H9 (cell line): Measurements from ENCODE around the gene FRYL. TPM values are rescaled to one million over a fixed set of nuclear protein-coding genes. Genes with fewer than 3 reads are reported as not detected.

Source experiments
- DNase-seq: peaks from one replicate; pipeline ENCODE4 v3.0.0-alpha.2; 2017
- H2AFZ ChIP-seq: one replicate; pipeline ENCODE4 v1.6.1; 2013; ENCODE audit warnings: mild to moderate bottlenecking, low read length, control low read depth, moderate library complexity
- H2AK5ac ChIP-seq: 2 replicates; pipeline ENCODE4 v1.6.1; 2013; ENCODE audit warnings: low read length, control low read depth, mixed read lengths; ENCODE audit not compliant: insufficient read length
- H2BK120ac ChIP-seq: one replicate; pipeline ENCODE4 v1.6.1; 2013; ENCODE audit warnings: low read depth, mild to moderate bottlenecking, low read length, control low read depth, inconsistent platforms; ENCODE audit not compliant: poor library complexity, severe bottlenecking
- H2BK12ac ChIP-seq: 2 replicates; pipeline ENCODE4 v1.6.1; 2013; ENCODE audit warnings: low read length, control low read depth, mixed read lengths, low read depth; ENCODE audit not compliant: insufficient read length
- H2BK15ac ChIP-seq: 2 replicates; pipeline ENCODE4 v1.6.1; 2013; ENCODE audit warnings: low read depth, low read length, control low read depth
- H2BK20ac ChIP-seq: one replicate; pipeline ENCODE4 v1.6.1; 2013; ENCODE audit warnings: low read depth, mild to moderate bottlenecking, low read length, control low read depth, inconsistent platforms; ENCODE audit not compliant: poor library complexity, severe bottlenecking
- H2BK5ac ChIP-seq: 2 replicates; pipeline ENCODE4 v1.6.1; 2013; ENCODE audit warnings: low read length, control low read depth, mixed read lengths; ENCODE audit not compliant: insufficient read length
- H3K14ac ChIP-seq: 2 replicates; pipeline ENCODE4 v1.6.1; 2013; ENCODE audit warnings: low read length, control low read depth; ENCODE audit not compliant: insufficient read depth
- H3K18ac ChIP-seq: 2 replicates; pipeline ENCODE4 v1.6.1; 2013; ENCODE audit warnings: low read depth, mild to moderate bottlenecking, mixed read lengths, low read length, control low read depth; ENCODE audit not compliant: insufficient read length
- H3K23ac ChIP-seq: 2 replicates; pipeline ENCODE4 v1.6.1; 2013; ENCODE audit warnings: low read length, control low read depth, mixed read lengths, low read depth; ENCODE audit not compliant: insufficient read length
- H3K23me2 ChIP-seq: 2 replicates; pipeline ENCODE4 v1.6.1; 2013; ENCODE audit warnings: low read depth, mild to moderate bottlenecking, mixed read lengths, low read length, control low read depth; ENCODE audit not compliant: insufficient read length, poor library complexity, severe bottlenecking
- H3K27ac ChIP-seq: 2 replicates; pipeline ENCODE4 v1.5.1; 2013; ENCODE audit warnings: low read length, control low read depth, mixed read lengths, low read depth; ENCODE audit not compliant: insufficient read length
- H3K27me3 ChIP-seq: 2 replicates; pipeline ENCODE4 v1.6.1; 2013; ENCODE audit warnings: low read length, control low read depth, inconsistent platforms; ENCODE audit not compliant: insufficient read depth
- H3K4ac ChIP-seq: 2 replicates; pipeline ENCODE4 v1.6.1; 2013; ENCODE audit warnings: low read depth, mild to moderate bottlenecking, control low read depth, inconsistent platforms, low read length, moderate library complexity
- H3K4me1 ChIP-seq: 2 replicates; pipeline ENCODE4 v1.6.1; 2013; ENCODE audit warnings: low read length, control low read depth, inconsistent platforms; ENCODE audit not compliant: insufficient read depth
- H3K4me2 ChIP-seq: 2 replicates; pipeline ENCODE4 v1.6.1; 2013; ENCODE audit warnings: low read length, control low read depth, mixed read lengths; ENCODE audit not compliant: insufficient read length, insufficient read depth
- H3K56ac ChIP-seq: 2 replicates; pipeline ENCODE4 v1.6.1; 2013; ENCODE audit warnings: low read depth, mild to moderate bottlenecking, mixed read lengths, low read length, control low read depth; ENCODE audit not compliant: insufficient read length
- H3K79me1 ChIP-seq: 2 replicates; pipeline ENCODE4 v1.6.1; 2013; ENCODE audit warnings: low read depth, mild to moderate bottlenecking, moderate library complexity, low read length, control low read depth, inconsistent platforms; ENCODE audit not compliant: insufficient read depth, poor library complexity, severe bottlenecking
- H3K79me2 ChIP-seq: 2 replicates; pipeline ENCODE4 v1.6.1; 2013; ENCODE audit warnings: low read length, control low read depth, inconsistent platforms; ENCODE audit not compliant: insufficient read depth
- H3K9ac ChIP-seq: 2 replicates; pipeline ENCODE4 v1.6.1; 2013; ENCODE audit warnings: low read length, control low read depth, mixed read lengths; ENCODE audit not compliant: insufficient read length; ENCODE audit errors: extremely low read depth
- H3K9me3 ChIP-seq: one replicate; pipeline ENCODE4 v1.6.1; 2013; ENCODE audit warnings: low read depth, low read length, inconsistent platforms; ENCODE audit not compliant: control insufficient read depth
- H3T11ph ChIP-seq: one replicate; pipeline ENCODE4 v1.6.1; 2013; ENCODE audit warnings: mild to moderate bottlenecking, low read length, control low read depth, inconsistent platforms
- H4K20me1 ChIP-seq: one replicate; pipeline ENCODE4 v1.6.1; 2013; ENCODE audit not compliant: control insufficient read depth, insufficient read length, insufficient read depth
- H4K5ac ChIP-seq: 2 replicates; pipeline ENCODE4 v1.6.1; 2013; ENCODE audit warnings: low read depth, mild to moderate bottlenecking, mixed read lengths, low read length, control low read depth; ENCODE audit not compliant: insufficient read length
- H4K8ac ChIP-seq: replicated peaks from 2 replicates; pipeline ENCODE4 v1.6.1; 2013; ENCODE audit warnings: low read length, control low read depth, mixed read lengths, low read depth; ENCODE audit not compliant: insufficient read length
- H4K91ac ChIP-seq: 2 replicates; pipeline ENCODE4 v1.6.1; 2013; ENCODE audit warnings: low read depth, mild to moderate bottlenecking, moderate library complexity, mixed read lengths, low read length, control low read depth; ENCODE audit not compliant: insufficient read length
- H3K27ac Mint-ChIP-seq, 3 experiments: 2 replicates in 2 of 3; 3 replicates in 1 of 3; pipeline ENCODE4 v1.8.0; 2020 to 2021; ENCODE audit warnings: mixed read lengths in 3 of 3, mild to moderate bottlenecking in 1 of 3, moderate library complexity in 1 of 3
- H3K27me3 Mint-ChIP-seq: 2 replicates; pipeline ENCODE4 v1.8.0; 2021; ENCODE audit warnings: low read depth, mild to moderate bottlenecking, moderate library complexity, mixed read lengths
- H3K36me3 Mint-ChIP-seq, 3 experiments: 2 replicates in 2 of 3; 3 replicates in 1 of 3; pipeline ENCODE4 v1.8.0; 2020 to 2021; ENCODE audit warnings: low read depth in 3 of 3, mixed read lengths in 3 of 3; ENCODE audit not compliant: insufficient read depth in 1 of 3
- H3K4me1 Mint-ChIP-seq, 2 experiments: 2 replicates each; pipeline ENCODE4 v1.8.0; 2020; ENCODE audit warnings: mixed read lengths in 2 of 2
- H3K4me3 Mint-ChIP-seq, 2 experiments: 2 replicates in 1 of 2; 3 replicates in 1 of 2; pipeline ENCODE4 v1.8.0; 2020 to 2021; ENCODE audit warnings: mild to moderate bottlenecking in 2 of 2, mixed read lengths in 2 of 2, moderate library complexity in 1 of 2
- H3K9me3 Mint-ChIP-seq, 2 experiments: 2 replicates in 1 of 2; 3 replicates in 1 of 2; pipeline ENCODE4 v1.8.0; 2020; ENCODE audit warnings: mild to moderate bottlenecking in 2 of 2, mixed read lengths in 2 of 2, moderate library complexity in 1 of 2
- CTCF ChIP-seq: fragments of 200-600 bp; sonication (generic); conservative IDR thresholded peaks from 3 replicates; pipeline ENCODE4 v1.8.0; 2021; ENCODE audit warnings: antibody characterized with exemption, mild to moderate bottlenecking
- WGBS: extraction: QIAGEN DNeasy Blood & Tissue Kit; methylation state at CpG from one replicate; pipeline ENCODE4 v1.1.7; 2013; ENCODE audit warnings: missing lambda C conversion rate, low lambda C conversion rate, mixed read lengths; ENCODE audit not compliant: insufficient read length; ENCODE audit errors: extremely low coverage; 5-methylcytosine and 5-hydroxymethylcytosine counted together
- total RNA-seq: library from RNA; stranded (reverse); gene quantifications from 2 replicates; pipeline ENCODE4 v1.2.1, GENCODE V29; 2021

Gene FRYL
- total RNA-seq, 1 experiment from 2014 or later: 31.5 TPM

GRCh38 chr4:48493452-48494100, 286.5 kb downstream of the FRYL start:
- Histone ChIP-seq H3K79me1 (no peaks in the 10 kb centered on the region), H3T11ph (no peak overlapping the region), H3K23ac (no peak overlapping the region), H2BK20ac (no peak overlapping the region), H3K18ac (no peak overlapping the region), H2BK12ac (no peak overlapping the region), H3K4me2 (no peak overlapping the region), H2AK5ac (no peak overlapping the region), H3K9me3 (no peaks in the 10 kb centered on the region), H3K27ac (no peak overlapping the region), H3K9ac (no peak overlapping the region), H3K14ac (no peak overlapping the region), H2BK120ac (no peak overlapping the region), H4K20me1 (no peaks in the 10 kb centered on the region), H4K91ac (no peak overlapping the region), H3K56ac (no peak overlapping the region), H3K79me2 (no peaks in the 10 kb centered on the region), H4K8ac (no peak overlapping the region), H3K23me2 (peaks cover 5% of the 10 kb centered on the region), H3K27me3 (peaks cover 8% of the 10 kb centered on the region; the same call in 1 of the 2 replicates), H2BK15ac (no peak overlapping the region), H2BK5ac (no peak overlapping the region), H4K5ac (no peak overlapping the region), H3K4ac (no peak overlapping the region), H3K4me1 (no peaks in the 10 kb centered on the region), H2AFZ (no peak overlapping the region)
- no peak for DNase-seq
- WGBS: no CpG with 5 or more reads among the region's 4 CpGs
- no peak overlapping the region for H3K4me3 Mint-ChIP-seq
- H3K9me3 Mint-ChIP-seq: no peaks in the 10 kb centered on the region
- H3K4me1 Mint-ChIP-seq: peaks cover 2% of the 10 kb centered on the region in 2 experiments; a peak in 2 of 4 replicates
- peaks cover 0 to under 1% (median under 1%) of the 10 kb centered on the region in 3 experiments; a peak in 1 of 7 replicates for H3K36me3 Mint-ChIP-seq
- TF ChIP-seq CTCF: no peak
- H3K27ac Mint-ChIP-seq: no peak overlapping the region
- H3K27me3 Mint-ChIP-seq: peaks cover 40% of the 10 kb centered on the region
